Stimulated activated CD8-positive, alpha-beta memory T cell treated with anti-CD3 and anti-CD28 coated beads, Interleukin-7, amount 100 ng/mL, for 1 hour (primary cell): ENCODE data around the gene TRERF1.
"Not testable (repeated sequence)": the region's sequence is repeated elsewhere in the genome, so short reads cannot be mapped to it uniquely, and the experiment has no call there.

Source experiments
- DNase-seq, 2 donors: peaks; one replicate each; pipeline ENCODE4 v3.0.0-alpha.2; 2020; ENCODE audit warnings: low read depth in 2 of 2

Gene TRERF1

GRCh38 chr6:42336431-42336830, 115.3 kb downstream of the TRERF1 start:
- DNase-seq = no peak

GRCh38 chr6:42335896-42336295, 115.8 kb downstream of the TRERF1 start:
- no peak for DNase-seq

GRCh38 chr6:42334870-42335269, 116.9 kb downstream of the TRERF1 start:
- DNase-seq = no peak

- DNase-seq = no peak
These were observed 118.1 kb downstream of the TRERF1 start for GRCh38 chr6:42333612-42334011.

- DNase-seq = no peak
These were observed 118.8 kb downstream of the TRERF1 start for GRCh38 chr6:42332916-42333315.

GRCh38 chr6:42331019-42331418, 120.7 kb downstream of the TRERF1 start:
- DNase-seq = no peak

- DNase-seq = no peak
These were observed 125.5 kb downstream of the TRERF1 start for GRCh38 chr6:42326248-42326647.

GRCh38 chr6:42324656-42325324, 126.9 kb downstream of the TRERF1 start:
- DNase-seq = not testable (repeated sequence)

GRCh38 chr6:42322676-42323075, 129.1 kb downstream of the TRERF1 start:
- no peak for DNase-seq

- no peak for DNase-seq
These were observed 129.8 kb downstream of the TRERF1 start for GRCh38 chr6:42321976-42322375.

- no peak for DNase-seq
These were observed 131.0 kb downstream of the TRERF1 start for GRCh38 chr6:42320762-42321161.

- DNase-seq = no peak
These were observed 133.2 kb downstream of the TRERF1 start for GRCh38 chr6:42318480-42318879.

- no peak for DNase-seq
These were observed 134.7 kb downstream of the TRERF1 start for GRCh38 chr6:42316981-42317380.

- DNase-seq = no peak
These were observed 135.4 kb downstream of the TRERF1 start for GRCh38 chr6:42315991-42316970.

- no peak for DNase-seq
These were observed 136.3 kb downstream of the TRERF1 start for GRCh38 chr6:42315259-42315990.

- DNase-seq = no peak
These were observed 137.0 kb downstream of the TRERF1 start for GRCh38 chr6:42314571-42315258.

- DNase-seq = no peak
These were observed 137.7 kb downstream of the TRERF1 start for GRCh38 chr6:42313941-42314570.

- no peak for DNase-seq
These were observed 138.7 kb downstream of the TRERF1 start for GRCh38 chr6:42313038-42313437.

GRCh38 chr6:42307141-42307470, 144.6 kb downstream of the TRERF1 start:
- no peak for DNase-seq

GRCh38 chr6:42306439-42307140, 145.1 kb downstream of the TRERF1 start:
- no peak for DNase-seq
